Activated CD4-positive, alpha-beta T cell treated with anti-CD3 and anti-CD28 coated beads for 36 hours (primary cell): ENCODE data around the gene KITLG. TPM values are rescaled to one million over a fixed set of nuclear protein-coding genes. Genes with fewer than 3 reads are reported as not detected.

ENCODE experiments used
- ATAC-seq: fragments of 200-7000 bp; cut with Tn5 transposase; one replicate; pipeline ENCODE4 v1.10.0; 2021; ENCODE audit warnings: mild to moderate bottlenecking, moderate library complexity
- CTCF ChIA-PET: fragments of 350-600 bp; sonication (Branson Sonifier 250); formaldehyde crosslinking; loops from one replicate; lab custom pipeline; 2021; ENCODE audit warnings: antibody characterized with exemption; lab: Charles Lee
- POLR2A ChIA-PET: fragments of 350-600 bp; sonication (Branson Sonifier 250); formaldehyde crosslinking; loops from one replicate; lab custom pipeline; 2021; ENCODE audit warnings: antibody characterized with exemption, inconsistent platforms; lab: Charles Lee
- DNase-seq: peaks from one replicate; pipeline ENCODE4 v3.0.0-alpha.2; 2020
- H3K27ac Mint-ChIP-seq: one replicate; pipeline ENCODE4 v1.8.0; 2021; ENCODE audit warnings: mixed read lengths
- H3K27me3 Mint-ChIP-seq: one replicate; pipeline ENCODE4 v1.8.0; 2021; ENCODE audit warnings: mixed read lengths
- H3K36me3 Mint-ChIP-seq: one replicate; pipeline ENCODE4 v1.8.0; 2021; ENCODE audit warnings: low read depth, mixed read lengths
- H3K4me1 Mint-ChIP-seq: one replicate; pipeline ENCODE4 v1.8.0; 2021; ENCODE audit warnings: mixed read lengths
- H3K4me3 Mint-ChIP-seq: one replicate; pipeline ENCODE4 v1.8.0; 2021; ENCODE audit warnings: mild to moderate bottlenecking, moderate library complexity, mixed read lengths
- H3K9me3 Mint-ChIP-seq: one replicate; pipeline ENCODE4 v1.8.0; 2021; ENCODE audit warnings: low read depth, mixed read lengths
- intact Hi-C, 2 experiments: fragments of 100-400 bp; cut with DNase I in 1 of 2; cut with micrococcal nuclease in 1 of 2; formaldehyde crosslinking; loops; one replicate each; pipeline versions ENCODE4 v1.14.2 to v1.15.1; 2022 to 2024; cut with DNase I, micrococcal nuclease
- total RNA-seq, 2 experiments: library from RNA; stranded (reverse); gene quantifications; one replicate each; pipeline ENCODE4 v1.2.3, GENCODE V29; 2021

KITLG gene
- total RNA-seq, 2 experiments from 2014 or later, result 0.14 to 0.23 TPM

DNA sequence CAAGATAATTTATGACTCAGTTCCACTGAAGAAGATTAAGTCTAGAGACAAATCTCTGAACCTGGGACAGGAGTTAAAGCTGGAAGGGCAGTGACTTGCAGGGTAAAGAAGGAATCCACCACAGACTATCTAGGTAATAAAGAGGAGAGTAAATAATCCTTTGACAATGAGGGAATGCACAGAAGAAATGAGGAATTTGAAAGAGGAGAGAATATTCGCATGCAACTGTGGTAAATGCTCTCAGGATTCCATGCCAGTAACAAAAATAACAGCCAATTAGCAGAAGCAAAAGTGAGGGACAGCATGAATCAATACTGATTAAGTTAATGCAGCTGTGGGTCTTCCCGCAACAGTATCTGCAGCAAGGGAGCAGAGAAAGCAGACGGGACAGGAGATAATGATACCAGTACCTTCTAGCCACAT, 77.0 kb downstream of the KITLG start:
- ChIA-PET CTCF (no interaction called here), POLR2A (no interaction called here)
- H3K27me3 Mint-ChIP-seq, result no peaks in the 10 kb centered on the region
- intact Hi-C loops, result no loop called here
- no peak for ATAC-seq
- H3K4me3 Mint-ChIP-seq, result no peak overlapping the region
- no peaks in the 10 kb centered on the region for H3K9me3 Mint-ChIP-seq
- H3K4me1 Mint-ChIP-seq, result no peaks in the 10 kb centered on the region
- H3K27ac Mint-ChIP-seq, result no peak overlapping the region
- no peaks in the 10 kb centered on the region for H3K36me3 Mint-ChIP-seq
- DNase-seq, result no peak

DNA sequence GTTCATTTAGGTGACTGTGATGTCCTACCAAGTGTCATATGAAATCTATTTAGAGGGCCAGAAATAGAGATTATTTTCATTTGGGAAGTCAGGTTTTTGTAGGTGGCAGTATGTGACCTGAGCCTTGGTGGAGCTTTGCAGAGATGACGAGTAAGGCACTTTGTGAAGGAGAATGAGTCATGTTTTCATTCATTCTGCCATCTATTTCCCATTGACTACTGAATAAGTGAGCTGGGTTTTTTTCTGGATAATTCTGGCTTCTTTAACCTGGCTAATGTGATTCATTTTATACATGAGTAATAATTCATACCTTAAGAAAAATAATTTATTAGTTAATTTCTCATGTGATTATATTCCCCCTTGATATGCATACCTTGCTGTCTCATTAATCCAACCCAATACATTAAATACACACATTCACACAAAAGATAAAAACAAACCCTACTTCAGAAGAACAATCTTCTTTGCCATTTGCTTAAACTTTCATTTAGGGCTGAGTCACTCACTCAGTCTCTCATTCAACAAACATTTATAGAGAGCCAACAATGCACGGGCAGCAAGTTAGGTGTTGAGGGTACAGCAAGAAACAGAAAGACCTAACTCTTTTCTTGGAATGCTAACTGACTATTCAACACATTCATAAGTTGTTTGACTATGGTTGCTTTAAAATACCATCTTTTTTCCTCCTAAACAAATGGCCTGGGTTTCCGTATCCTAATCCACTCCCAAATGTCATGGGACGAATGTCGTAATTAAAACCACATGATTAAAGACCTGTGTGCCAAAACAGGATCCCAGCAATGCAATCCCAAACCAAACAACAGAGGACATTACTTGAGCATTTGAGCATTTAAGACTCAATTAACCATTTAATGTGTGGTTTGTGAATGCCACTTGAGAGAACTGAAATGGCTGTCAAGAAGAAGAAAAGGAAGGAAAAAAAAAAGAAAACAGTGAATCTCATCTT, 78.0 kb downstream of the KITLG start:
- no peak overlapping the region for H3K27ac Mint-ChIP-seq
- intact Hi-C loops, result no loop called here
- no peak overlapping the region for H3K4me3 Mint-ChIP-seq
- POLR2A ChIA-PET, result no interaction called here
- H3K36me3 Mint-ChIP-seq, result no peaks in the 10 kb centered on the region
- ATAC-seq (no peak), DNase-seq (no peak)
- no peaks in the 10 kb centered on the region for H3K4me1 Mint-ChIP-seq
- CTCF ChIA-PET, result no interaction called here
- H3K27me3 Mint-ChIP-seq, result no peaks in the 10 kb centered on the region
- no peaks in the 10 kb centered on the region for H3K9me3 Mint-ChIP-seq

DNA sequence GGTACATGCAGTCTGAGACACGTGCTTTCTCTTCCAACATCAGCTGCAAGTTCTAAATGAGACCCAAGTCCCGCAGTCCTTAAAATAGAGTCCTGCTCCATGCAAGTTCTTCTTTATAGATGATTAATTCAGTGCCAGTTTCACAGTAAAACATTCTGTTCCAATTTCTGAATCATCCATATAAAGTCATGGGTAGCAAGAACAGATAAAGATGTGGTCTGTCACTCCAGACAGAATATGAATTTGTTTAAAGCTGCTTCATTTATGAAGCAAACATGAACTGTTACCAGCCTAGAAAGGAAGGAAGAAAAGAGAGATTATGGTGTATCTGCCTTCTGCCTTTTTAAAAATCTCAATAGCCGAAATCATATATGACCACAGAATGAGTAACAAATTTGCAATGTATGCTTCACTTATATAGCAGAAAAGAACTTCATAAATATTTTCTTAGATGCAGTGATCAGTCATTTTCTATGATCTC, 83.3 kb downstream of the KITLG start:
- ATAC-seq (no peak), DNase-seq (no peak)
- Mint-ChIP-seq H3K36me3 (no peaks in the 10 kb centered on the region), H3K9me3 (no peaks in the 10 kb centered on the region), H3K4me3 (no peak overlapping the region), H3K4me1 (no peaks in the 10 kb centered on the region), H3K27ac (no peak overlapping the region), H3K27me3 (peaks cover 2% of the 10 kb centered on the region)
- CTCF ChIA-PET, result interaction anchor here (0.7 kb wide), 1 partner anchor 96 kb away, joined by 3 read pairs; no protein-coding TSS in a partner anchor
- POLR2A ChIA-PET, result no interaction called here
- intact Hi-C loops, result no loop called here

DNA sequence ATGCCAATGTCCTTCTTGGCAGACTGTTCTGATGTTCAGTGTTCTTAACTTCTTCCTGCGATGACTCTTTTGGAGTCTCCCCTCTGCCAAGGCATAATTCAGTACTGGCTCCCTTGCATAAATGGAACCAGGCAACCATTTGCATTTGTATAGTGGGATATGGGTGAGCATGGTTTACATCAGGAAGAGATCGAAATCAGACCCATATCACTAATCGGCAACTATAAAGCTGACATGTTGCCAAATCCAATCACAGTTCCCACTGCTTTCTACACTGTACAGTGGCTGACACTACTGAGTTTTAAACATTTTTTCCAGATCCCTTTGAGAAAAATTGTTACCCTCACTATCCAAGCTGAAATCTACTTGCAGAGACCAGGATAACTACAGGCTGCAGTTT, 83.8 kb downstream of the KITLG start:
- H3K4me3 Mint-ChIP-seq, result no peak overlapping the region
- ATAC-seq, result no peak
- H3K36me3 Mint-ChIP-seq, result no peaks in the 10 kb centered on the region
- ChIA-PET POLR2A (no interaction called here), CTCF (interaction anchor here (1.3 kb wide), 1 partner anchor 18 kb away, joined by 3 read pairs; no protein-coding TSS in a partner anchor)
- DNase-seq, result no peak
- H3K4me1 Mint-ChIP-seq, result no peaks in the 10 kb centered on the region
- peaks cover 2% of the 10 kb centered on the region for H3K27me3 Mint-ChIP-seq
- no peaks in the 10 kb centered on the region for H3K9me3 Mint-ChIP-seq
- intact Hi-C loops, result no loop called here
- no peak overlapping the region for H3K27ac Mint-ChIP-seq

DNA sequence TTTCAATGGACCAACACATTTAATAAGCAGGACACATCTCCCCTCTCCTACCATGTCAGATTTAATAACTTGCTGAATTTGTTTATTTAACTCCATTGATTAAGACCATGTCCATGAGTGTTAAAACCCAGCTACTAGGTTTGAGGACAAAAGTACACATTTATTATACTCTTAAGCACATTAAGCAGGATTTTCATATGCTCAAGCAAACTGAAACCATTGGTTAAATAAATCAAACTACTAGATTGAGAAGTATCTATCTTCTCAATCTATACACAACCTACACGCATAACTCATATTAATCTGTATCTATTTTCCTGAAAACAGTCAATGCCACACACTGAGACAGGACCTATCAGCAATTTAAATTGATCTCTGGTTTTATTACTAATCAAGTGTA, 85.2 kb downstream of the KITLG start:
- no peak overlapping the region for H3K27ac Mint-ChIP-seq
- H3K4me3 Mint-ChIP-seq, result no peak overlapping the region
- H3K9me3 Mint-ChIP-seq, result no peaks in the 10 kb centered on the region
- no peaks in the 10 kb centered on the region for H3K4me1 Mint-ChIP-seq
- H3K36me3 Mint-ChIP-seq, result no peaks in the 10 kb centered on the region
- POLR2A ChIA-PET, result no interaction called here
- peaks cover 2% of the 10 kb centered on the region for H3K27me3 Mint-ChIP-seq
- DNase-seq (no peak), ATAC-seq (no peak)
- intact Hi-C loops, result no loop called here
- CTCF ChIA-PET, result interaction anchor here (1.3 kb wide), 1 partner anchor 17 kb away, joined by 3 read pairs; no protein-coding TSS in a partner anchor

DNA sequence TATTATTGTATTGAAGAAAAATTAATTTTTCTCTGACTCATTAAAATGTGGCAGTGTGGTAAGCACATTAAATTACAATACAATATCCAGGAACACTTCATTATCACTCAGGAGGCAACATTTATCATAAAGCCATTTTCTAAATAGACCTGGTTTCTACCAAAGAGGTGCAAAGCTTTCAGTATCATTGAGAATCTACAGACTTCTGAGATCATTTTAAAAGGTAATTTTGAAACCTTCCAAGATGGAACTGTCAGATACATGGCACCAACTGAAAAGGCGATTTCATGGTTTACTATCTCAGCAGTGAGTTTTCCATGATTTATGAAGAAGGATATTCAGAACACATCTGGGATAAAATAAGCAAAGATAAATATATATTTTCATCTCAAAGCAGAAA, 85.8 kb downstream of the KITLG start:
- no peaks in the 10 kb centered on the region for H3K9me3 Mint-ChIP-seq
- POLR2A ChIA-PET, result no interaction called here
- intact Hi-C loops, result no loop called here
- ATAC-seq (no peak), DNase-seq (no peak)
- no peak overlapping the region for H3K4me3 Mint-ChIP-seq
- H3K27ac Mint-ChIP-seq, result no peak overlapping the region
- H3K27me3 Mint-ChIP-seq, result peaks cover 2% of the 10 kb centered on the region
- H3K36me3 Mint-ChIP-seq, result no peaks in the 10 kb centered on the region
- CTCF ChIA-PET, result no interaction called here
- H3K4me1 Mint-ChIP-seq, result no peaks in the 10 kb centered on the region

DNA sequence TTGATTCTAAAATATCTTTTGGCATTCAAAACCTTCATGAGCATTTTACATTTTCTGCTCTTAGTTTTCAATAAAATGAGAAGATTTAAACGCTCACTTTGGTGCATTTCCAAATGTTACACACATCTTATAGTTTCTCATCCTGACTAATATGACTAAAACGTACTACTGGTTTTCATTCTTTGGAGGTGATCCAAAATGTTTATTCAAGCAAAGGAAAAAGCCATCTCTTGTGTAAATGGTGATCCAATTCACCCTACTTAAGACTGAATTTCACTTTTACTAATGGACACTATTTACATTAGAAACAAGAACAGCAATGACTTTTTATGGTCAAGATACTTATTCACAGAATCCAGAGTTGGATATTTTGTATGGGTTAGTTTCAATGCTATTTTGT, 86.6 kb downstream of the KITLG start:
- Mint-ChIP-seq H3K36me3 (no peaks in the 10 kb centered on the region), H3K9me3 (no peaks in the 10 kb centered on the region), H3K27me3 (peaks cover 2% of the 10 kb centered on the region), H3K4me3 (no peak overlapping the region), H3K27ac (no peak overlapping the region), H3K4me1 (no peaks in the 10 kb centered on the region)
- CTCF ChIA-PET, result no interaction called here
- intact Hi-C loops, result no loop called here
- DNase-seq (no peak), ATAC-seq (no peak)
- POLR2A ChIA-PET, result no interaction called here

DNA sequence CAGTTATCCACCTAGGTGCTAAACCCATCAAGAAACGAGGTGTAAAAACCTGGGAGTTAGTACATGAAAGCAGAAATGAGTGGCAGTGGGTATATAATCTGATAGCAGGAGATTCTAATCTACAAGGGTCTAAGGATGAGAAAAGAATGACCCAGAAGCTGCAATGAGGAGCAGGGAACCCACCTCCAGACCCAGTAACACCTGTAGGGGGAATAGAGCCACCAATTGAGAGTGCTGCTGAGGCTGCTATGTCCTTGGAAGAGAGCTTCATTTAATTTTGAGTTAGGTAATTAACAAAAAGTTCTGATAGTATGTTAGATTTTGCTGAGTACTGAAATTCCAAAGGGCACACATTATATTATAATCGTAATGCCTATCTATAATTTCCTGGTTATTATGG, 89.8 kb downstream of the KITLG start:
- H3K4me1 Mint-ChIP-seq, result no peaks in the 10 kb centered on the region
- ChIA-PET POLR2A (no interaction called here), CTCF (no interaction called here)
- ATAC-seq, result no peak
- no peaks in the 10 kb centered on the region for H3K9me3 Mint-ChIP-seq
- no peaks in the 10 kb centered on the region for H3K27me3 Mint-ChIP-seq
- no peak overlapping the region for H3K4me3 Mint-ChIP-seq
- H3K36me3 Mint-ChIP-seq, result no peaks in the 10 kb centered on the region
- no peak for DNase-seq
- intact Hi-C loops, result no loop called here
- no peak overlapping the region for H3K27ac Mint-ChIP-seq

DNA sequence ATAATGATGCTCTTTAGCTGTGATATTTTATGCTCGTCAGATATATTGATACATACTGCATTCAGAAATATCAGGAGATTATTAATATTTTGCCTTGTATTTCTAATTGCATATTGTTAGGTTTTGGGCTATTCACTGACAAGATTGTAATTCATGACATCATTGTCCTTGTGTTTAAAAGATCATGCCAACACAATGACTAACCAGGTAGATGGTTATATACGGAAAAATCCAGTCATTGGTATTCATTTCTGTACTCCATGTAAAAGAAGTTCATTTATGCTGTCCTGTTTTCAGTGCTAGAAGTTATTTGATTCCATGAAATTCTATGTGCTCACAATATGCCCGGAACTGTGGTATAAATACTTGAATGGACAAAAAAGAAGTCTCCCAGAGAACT, 107.5 kb downstream of the KITLG start:
- Mint-ChIP-seq H3K4me1 (no peaks in the 10 kb centered on the region), H3K36me3 (no peaks in the 10 kb centered on the region), H3K4me3 (no peak overlapping the region), H3K9me3 (peaks cover 3% of the 10 kb centered on the region), H3K27me3 (peaks cover 2% of the 10 kb centered on the region), H3K27ac (no peak overlapping the region)
- ChIA-PET POLR2A (no interaction called here), CTCF (no interaction called here)
- DNase-seq, result no peak
- intact Hi-C loops, result no loop called here
- no peak for ATAC-seq

DNA sequence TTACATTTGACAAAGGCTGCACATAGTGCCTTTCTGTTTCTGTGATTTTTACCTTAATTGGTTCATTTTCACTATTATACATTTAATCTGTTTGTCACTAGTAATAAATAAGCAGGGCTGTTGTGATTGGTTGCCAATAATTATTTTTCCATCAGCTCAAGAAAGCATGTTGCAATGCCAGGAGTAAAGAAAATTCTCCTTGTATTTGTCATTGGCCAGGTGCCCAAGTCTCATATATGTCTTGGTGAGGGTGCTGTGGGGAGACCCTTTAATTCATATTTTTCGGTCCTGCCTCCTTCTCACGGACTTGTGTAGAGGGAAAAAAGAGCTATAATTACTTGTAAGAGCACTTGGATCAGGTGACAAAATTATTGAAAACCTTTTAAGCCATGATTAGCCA, 108.0 kb downstream of the KITLG start:
- Mint-ChIP-seq H3K27me3 (peaks cover 2% of the 10 kb centered on the region), H3K36me3 (no peaks in the 10 kb centered on the region), H3K4me3 (no peak overlapping the region), H3K4me1 (no peaks in the 10 kb centered on the region), H3K27ac (no peak overlapping the region), H3K9me3 (peaks cover 4% of the 10 kb centered on the region)
- intact Hi-C loops, result no loop called here
- POLR2A ChIA-PET, result no interaction called here
- CTCF ChIA-PET, result no interaction called here
- no peak for DNase-seq
- ATAC-seq, result no peak

DNA sequence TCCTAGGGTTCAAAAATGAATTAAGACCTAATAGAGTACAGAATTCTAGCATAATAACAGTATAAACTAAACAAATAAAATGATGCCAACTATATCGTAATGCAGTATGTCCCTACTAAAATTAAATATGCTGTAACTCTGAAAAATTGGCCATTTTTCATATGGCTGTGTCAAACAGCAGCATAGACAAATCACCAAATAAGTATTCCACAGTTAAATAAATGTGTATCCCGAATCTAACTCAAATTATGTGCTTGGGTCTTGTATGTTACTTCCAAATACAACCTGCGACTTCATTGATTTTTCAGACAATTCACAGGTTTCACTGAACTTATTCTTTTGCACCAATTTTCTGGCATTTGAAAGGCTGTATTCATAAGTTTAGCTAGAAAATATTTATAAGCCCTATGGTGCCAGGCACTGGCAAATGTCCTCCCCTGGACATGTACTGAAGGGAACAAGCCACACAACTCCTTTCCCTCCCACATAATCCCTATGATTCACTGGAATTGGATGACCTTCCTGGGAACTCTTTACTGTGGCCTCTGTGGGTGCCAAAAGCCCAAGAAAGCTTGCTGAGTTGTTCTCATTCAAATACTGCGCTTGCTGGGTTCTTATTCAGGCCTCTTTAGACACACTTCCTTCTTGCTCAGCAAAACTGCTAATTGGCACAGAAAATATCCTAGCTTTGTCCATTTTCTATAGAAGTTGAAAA, 108.8 kb downstream of the KITLG start:
- ChIA-PET CTCF (no interaction called here), POLR2A (no interaction called here)
- H3K4me3 Mint-ChIP-seq, result no peak overlapping the region
- intact Hi-C loops, result no loop called here
- H3K36me3 Mint-ChIP-seq, result no peaks in the 10 kb centered on the region
- H3K27me3 Mint-ChIP-seq, result peaks cover 2% of the 10 kb centered on the region
- H3K9me3 Mint-ChIP-seq, result peaks cover 5% of the 10 kb centered on the region
- no peak for DNase-seq
- ATAC-seq, result no peak
- no peaks in the 10 kb centered on the region for H3K4me1 Mint-ChIP-seq
- H3K27ac Mint-ChIP-seq, result no peak overlapping the region

DNA sequence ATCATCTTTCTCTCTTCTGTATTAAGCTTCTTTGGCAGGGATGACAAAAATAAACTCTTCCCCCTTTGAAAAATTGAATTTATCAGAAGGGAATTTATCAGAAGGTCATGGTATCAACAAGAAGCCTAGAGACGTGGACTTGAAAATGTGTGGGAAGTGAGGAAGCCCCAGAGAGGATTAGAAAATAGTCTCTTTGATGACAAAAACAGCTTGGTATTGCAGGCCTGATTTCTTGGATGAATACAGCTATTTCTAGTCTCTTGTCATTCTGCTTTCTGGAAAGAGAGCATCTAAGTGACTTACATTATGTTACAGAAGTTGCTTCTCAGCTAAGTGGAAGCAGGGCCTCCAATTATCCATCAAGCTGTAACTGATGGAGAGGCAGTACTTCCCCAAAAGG, 111.1 kb downstream of the KITLG start:
- Mint-ChIP-seq H3K4me1 (no peaks in the 10 kb centered on the region), H3K9me3 (peaks cover 5% of the 10 kb centered on the region), H3K27ac (no peak overlapping the region), H3K4me3 (no peak overlapping the region), H3K27me3 (peaks cover 2% of the 10 kb centered on the region), H3K36me3 (no peaks in the 10 kb centered on the region)
- intact Hi-C loops, result no loop called here
- ChIA-PET POLR2A (no interaction called here), CTCF (no interaction called here)
- DNase-seq, result no peak
- ATAC-seq, result no peak
